ENCODE results near the gene SEPTIN10. TPM values are rescaled to one million over a fixed set of nuclear protein-coding genes. Genes with fewer than 3 reads are reported as not detected.
A peak's percentile ranks its signal among the peaks of the same experiment; 100 is the strongest.

SEPTIN10 gene
- total and polyA plus RNA-seq, 4 donors: 30.2 to 117 (median 48.3) TPM

DNA sequence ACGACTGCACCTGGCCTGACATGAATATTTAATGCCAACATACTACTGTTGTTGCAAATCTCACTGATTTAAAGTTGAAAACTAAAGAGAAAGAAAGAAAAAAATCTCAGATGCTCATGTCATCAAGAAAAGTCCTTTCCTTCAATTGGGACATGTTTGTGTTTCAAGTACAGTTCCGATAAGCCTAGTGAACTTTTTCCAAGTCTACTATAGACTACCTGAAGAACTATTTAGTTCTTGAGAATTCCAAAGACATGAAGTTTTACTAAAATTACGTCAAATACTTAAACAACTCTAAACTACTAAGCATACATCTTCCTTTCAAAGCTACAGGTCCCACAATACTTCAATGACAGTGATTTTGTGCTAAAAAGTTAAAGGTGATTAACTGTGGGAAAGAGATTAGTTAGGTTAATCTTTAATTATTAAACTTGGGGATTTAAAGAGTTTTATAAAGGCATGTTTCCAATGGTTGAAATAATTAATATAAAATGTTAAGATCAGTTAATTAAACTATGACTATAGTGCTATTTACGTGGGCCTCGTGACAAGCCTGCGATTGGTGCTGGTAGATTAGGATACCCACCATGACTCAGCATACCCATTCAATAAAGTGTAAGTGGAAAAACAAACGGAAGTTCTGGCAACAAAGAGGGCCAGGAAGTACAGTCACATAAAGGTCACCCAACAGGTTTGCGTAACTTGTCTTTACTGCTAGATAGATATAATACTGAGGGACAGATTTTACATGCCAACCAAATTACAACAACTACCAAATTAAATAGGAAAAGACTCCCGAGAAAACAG is 55.5 kb downstream of the SEPTIN10 start:
- WGBS, 2 donors: 43 to 54% methylated on average over 9 of the region's 9 CpGs
- no peaks in the 10 kb centered on the region for H3K27me3 ChIP-seq (ENCODE audit: control insufficient read depth in 3 of 3, insufficient read depth in 3 of 3, low read length in 2 of 3)
- H3K27ac ChIP-seq (ENCODE audit: low read depth in 1 of 2, low read length in 1 of 2): peak overlapping the region in 1 of 2 donors; percentile 60
- TF ChIP-seq, protein P1, sequence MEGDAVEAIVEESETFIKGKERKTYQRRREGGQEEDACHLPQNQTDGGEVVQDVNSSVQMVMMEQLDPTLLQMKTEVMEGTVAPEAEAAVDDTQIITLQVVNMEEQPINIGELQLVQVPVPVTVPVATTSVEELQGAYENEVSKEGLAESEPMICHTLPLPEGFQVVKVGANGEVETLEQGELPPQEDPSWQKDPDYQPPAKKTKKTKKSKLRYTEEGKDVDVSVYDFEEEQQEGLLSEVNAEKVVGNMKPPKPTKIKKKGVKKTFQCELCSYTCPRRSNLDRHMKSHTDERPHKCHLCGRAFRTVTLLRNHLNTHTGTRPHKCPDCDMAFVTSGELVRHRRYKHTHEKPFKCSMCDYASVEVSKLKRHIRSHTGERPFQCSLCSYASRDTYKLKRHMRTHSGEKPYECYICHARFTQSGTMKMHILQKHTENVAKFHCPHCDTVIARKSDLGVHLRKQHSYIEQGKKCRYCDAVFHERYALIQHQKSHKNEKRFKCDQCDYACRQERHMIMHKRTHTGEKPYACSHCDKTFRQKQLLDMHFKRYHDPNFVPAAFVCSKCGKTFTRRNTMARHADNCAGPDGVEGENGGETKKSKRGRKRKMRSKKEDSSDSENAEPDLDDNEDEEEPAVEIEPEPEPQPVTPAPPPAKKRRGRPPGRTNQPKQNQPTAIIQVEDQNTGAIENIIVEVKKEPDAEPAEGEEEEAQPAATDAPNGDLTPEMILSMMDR (IDR thresholded peaks at IDR 0.05; ENCODE audit: control extremely low read depth, extremely low read depth): no peak
- ATAC-seq (ENCODE audit: insufficient read depth, low FRiP score): no peak
- peaks cover 3 to 25% (median 12%) of the 10 kb centered on the region in 4 donors for H3K36me3 ChIP-seq (ENCODE audit: control insufficient read depth in 4 of 4, insufficient read depth in 4 of 4, low read length in 4 of 4)
- peak in 2 of 3 donors; percentile 43 to 64 for DNase-seq
- no peaks in the 10 kb centered on the region for H3K9me3 ChIP-seq (ENCODE audit: control insufficient read depth in 4 of 4, insufficient read depth in 3 of 4, low read length in 3 of 4)
- H3K4me3 ChIP-seq: no peak overlapping the region
- no peaks in the 10 kb centered on the region for H3K4me1 ChIP-seq (ENCODE audit: control insufficient read depth in 5 of 5, insufficient read depth in 5 of 5, low read length in 5 of 5)
- H3K9ac ChIP-seq (ENCODE audit: insufficient read depth in 1 of 2, low read length in 2 of 2): no peak overlapping the region

GRCh38 chr2:109557309-109557708 is 56.5 kb downstream of the SEPTIN10 start:
- H3K27ac ChIP-seq (ENCODE audit: low read depth in 1 of 2, low read length in 1 of 2): no peak overlapping the region
- no peak for ATAC-seq (ENCODE audit: insufficient read depth, low FRiP score)
- H3K9me3 ChIP-seq (ENCODE audit: control insufficient read depth in 4 of 4, insufficient read depth in 3 of 4, low read length in 3 of 4): no peaks in the 10 kb centered on the region
- TF ChIP-seq, protein P1 (IDR thresholded peaks at IDR 0.05; ENCODE audit: control extremely low read depth, extremely low read depth): no peak
- no peak for DNase-seq
- WGBS, 2 donors: 75 to 88% methylated on average over 1 of the region's 1 CpG
- H3K4me3 ChIP-seq: no peak overlapping the region
- no peaks in the 10 kb centered on the region for H3K4me1 ChIP-seq (ENCODE audit: control insufficient read depth in 5 of 5, insufficient read depth in 5 of 5, low read length in 5 of 5)
- H3K9ac ChIP-seq (ENCODE audit: insufficient read depth in 1 of 2, low read length in 2 of 2): no peak overlapping the region
- no peaks in the 10 kb centered on the region for H3K27me3 ChIP-seq (ENCODE audit: control insufficient read depth in 3 of 3, insufficient read depth in 3 of 3, low read length in 2 of 3)
- peaks cover 4 to 27% (median 11%) of the 10 kb centered on the region in 4 donors for H3K36me3 ChIP-seq (ENCODE audit: control insufficient read depth in 4 of 4, insufficient read depth in 4 of 4, low read length in 4 of 4)

DNA sequence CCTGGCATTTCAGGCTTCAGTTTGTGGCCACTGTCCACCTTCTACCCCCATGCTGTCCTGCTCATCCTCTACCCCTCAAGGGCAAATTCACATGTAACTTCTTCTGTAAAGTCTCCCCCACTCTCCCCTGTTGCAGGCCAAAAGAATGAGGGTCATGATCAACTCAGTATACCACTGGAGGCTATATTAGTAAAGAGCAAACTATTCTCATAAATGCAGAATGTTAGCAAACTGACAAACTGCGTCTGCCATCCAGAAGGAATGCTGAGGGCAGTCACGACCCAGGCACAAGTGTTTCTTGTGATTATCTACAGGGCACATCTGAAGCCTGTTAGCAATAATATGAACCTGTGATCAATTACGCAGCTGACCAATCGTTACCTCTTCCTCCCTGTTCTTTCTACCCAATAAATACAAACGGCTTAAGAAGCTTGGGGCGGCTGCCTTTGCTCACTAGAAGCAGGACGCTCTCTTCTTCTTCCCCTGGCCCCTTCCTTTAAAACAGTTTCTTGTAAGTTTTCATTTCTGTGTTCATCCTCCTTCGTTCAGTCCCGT is 58.3 kb downstream of the SEPTIN10 start:
- Histone ChIP-seq H3K9me3 (ENCODE audit: control insufficient read depth in 4 of 4, insufficient read depth in 3 of 4, low read length in 3 of 4) (no peaks in the 10 kb centered on the region), H3K27me3 (ENCODE audit: control insufficient read depth in 3 of 3, insufficient read depth in 3 of 3, low read length in 2 of 3) (no peaks in the 10 kb centered on the region), H3K27ac (ENCODE audit: low read depth in 1 of 2, low read length in 1 of 2) (no peak overlapping the region), H3K4me1 (ENCODE audit: control insufficient read depth in 5 of 5, insufficient read depth in 5 of 5, low read length in 5 of 5) (no peaks in the 10 kb centered on the region), H3K36me3 (ENCODE audit: control insufficient read depth in 4 of 4, insufficient read depth in 4 of 4, low read length in 4 of 4) (peaks cover 1 to 27% (median 11%) of the 10 kb centered on the region in 4 donors), H3K4me3 (no peak overlapping the region), H3K9ac (ENCODE audit: insufficient read depth in 1 of 2, low read length in 2 of 2) (no peak overlapping the region)
- 92 to 94% methylated on average over 9 of the region's 9 CpGs for WGBS, 2 donors
- DNase-seq: no peak
- ATAC-seq (ENCODE audit: insufficient read depth, low FRiP score): no peak
- TF ChIP-seq, protein P1 (IDR thresholded peaks at IDR 0.05; ENCODE audit: control extremely low read depth, extremely low read depth): no peak

All from lung (tissue), 12 donors.